WTC11 (cell line): ENCODE measurements around the gene PDZK1IP1. TPM values are rescaled to one million over a fixed set of nuclear protein-coding genes. Genes with fewer than 3 reads are reported as not detected.

ENCODE experiments used
- ATAC-seq: fragments of 200-7000 bp; cut with Tn5 transposase; 2 replicates; pipeline ENCODE4 v1.10.0; 2021; ENCODE audit warnings: mild to moderate bottlenecking, moderate library complexity
- CTCF ChIA-PET: fragments of 300-600 bp; sonication (Branson Sonifier 250); formaldehyde crosslinking; loops from one replicate; lab custom pipeline; 2021; ENCODE audit warnings: antibody characterized with exemption; lab: Charles Lee
- POLR2A ChIA-PET: fragments of 350-600 bp; sonication (Branson Sonifier 250); formaldehyde crosslinking; loops from one replicate; lab custom pipeline; 2021; ENCODE audit warnings: antibody characterized with exemption; lab: Charles Lee
- DNase-seq: peaks from one replicate; pipeline ENCODE4 v3.0.0; 2021; ENCODE audit warnings: low spot score
- H3K27ac Mint-ChIP-seq: 2 replicates; pipeline ENCODE4 v1.8.0; 2021; ENCODE audit warnings: mixed read lengths
- H3K27me3 Mint-ChIP-seq: 2 replicates; pipeline ENCODE4 v1.8.0; 2021; ENCODE audit warnings: low read depth, mild to moderate bottlenecking, moderate library complexity, mixed read lengths
- H3K36me3 Mint-ChIP-seq: 2 replicates; pipeline ENCODE4 v1.8.0; 2021; ENCODE audit warnings: mixed read lengths
- H3K4me1 Mint-ChIP-seq: 2 replicates; pipeline ENCODE4 v1.8.0; 2022; ENCODE audit warnings: mixed read lengths
- H3K4me3 Mint-ChIP-seq: 2 replicates; pipeline ENCODE4 v1.8.0; 2021; ENCODE audit warnings: mild to moderate bottlenecking, moderate library complexity, mixed read lengths
- H3K9me3 Mint-ChIP-seq: 2 replicates; pipeline ENCODE4 v1.8.0; 2021; ENCODE audit warnings: mixed read lengths
- AR ChIP-seq: fragments of 250-450 bp; sonication (Bioruptor Pico); IDR thresholded peaks from 2 replicates; pipeline ENCODE4 v1.9.0; 2021; ENCODE audit warnings: mild to moderate bottlenecking
- CBFB ChIP-seq: sonication (generic); formaldehyde crosslinking; IDR thresholded peaks from 2 replicates; pipeline ENCODE4 v1.8.1; 2022; ENCODE audit warnings: mild to moderate bottlenecking, low read depth, missing genetic modification reagents
- ETV6 ChIP-seq: sonication (generic); formaldehyde crosslinking; IDR thresholded peaks from 2 replicates; pipeline ENCODE4 v1.8.1; 2022; ENCODE audit warnings: mild to moderate bottlenecking, missing genetic modification reagents
- FOXJ3 ChIP-seq: sonication (generic); formaldehyde crosslinking; IDR thresholded peaks from 2 replicates; pipeline ENCODE4 v1.9.0; 2021; ENCODE audit warnings: missing genetic modification reagents, mild to moderate bottlenecking, borderline replicate concordance
- IRF2 ChIP-seq: sonication (generic); formaldehyde crosslinking; IDR thresholded peaks from 2 replicates; pipeline ENCODE4 v1.8.0; 2022; ENCODE audit warnings: low read depth, missing genetic modification reagents, borderline replicate concordance
- NFATC4 ChIP-seq: fragments of 250-450 bp; sonication (Bioruptor Pico); IDR thresholded peaks from 2 replicates; pipeline ENCODE4 v1.9.0; 2021; ENCODE audit warnings: mild to moderate bottlenecking
- PREB ChIP-seq: sonication (generic); formaldehyde crosslinking; IDR thresholded peaks from 2 replicates; pipeline ENCODE4 v1.8.1; 2022; ENCODE audit warnings: mild to moderate bottlenecking, missing genetic modification reagents, moderate library complexity, borderline replicate concordance
- RELA ChIP-seq: sonication (generic); formaldehyde crosslinking; IDR thresholded peaks from 2 replicates; pipeline ENCODE4 v1.8.1; 2022; ENCODE audit warnings: missing genetic modification reagents, mild to moderate bottlenecking, borderline replicate concordance
- TP53 ChIP-seq: sonication (generic); formaldehyde crosslinking; IDR thresholded peaks from 2 replicates; pipeline ENCODE4 v1.8.1; 2023; ENCODE audit warnings: mild to moderate bottlenecking, missing genetic modification reagents
- ZBTB21 ChIP-seq: sonication (generic); formaldehyde crosslinking; IDR thresholded peaks from 2 replicates; pipeline ENCODE4 v1.8.1; 2023; ENCODE audit warnings: mild to moderate bottlenecking, missing genetic modification reagents, borderline replicate concordance
- ZNF263 ChIP-seq: sonication (generic); formaldehyde crosslinking; IDR thresholded peaks from 2 replicates; pipeline ENCODE4 v1.8.1; 2022; ENCODE audit warnings: low read depth, mild to moderate bottlenecking, moderate library complexity, missing genetic modification reagents
- ZNF416 ChIP-seq: fragments of 250-450 bp; sonication (Bioruptor Pico); IDR thresholded peaks from 2 replicates; pipeline ENCODE4 v1.9.0; 2021; ENCODE audit warnings: mild to moderate bottlenecking, inconsistent platforms
- ZNF425 ChIP-seq: fragments of 250-450 bp; sonication (Bioruptor Pico); conservative IDR thresholded peaks from 2 replicates; pipeline ENCODE4 v1.9.0; 2021; ENCODE audit warnings: mild to moderate bottlenecking
- ZNF671 ChIP-seq: fragments of 250-450 bp; sonication (Bioruptor Pico); IDR thresholded peaks from 2 replicates; pipeline ENCODE4 v1.8.0; 2021; ENCODE audit warnings: mild to moderate bottlenecking
- total RNA-seq: library from RNA; stranded (reverse); gene quantifications from 3 replicates; pipeline ENCODE4 v1.2.3, GENCODE V29; 2021
- TF ChIP-seq, protein P1 (sequence below): sonication (generic); formaldehyde crosslinking; IDR thresholded peaks from 2 replicates; pipeline ENCODE4 v1.8.1; 2022; ENCODE audit warnings: low read depth, mild to moderate bottlenecking, moderate library complexity, missing genetic modification reagents, borderline replicate concordance
- TF ChIP-seq, protein P2 (sequence below): sonication (generic); formaldehyde crosslinking; IDR thresholded peaks from 2 replicates; pipeline ENCODE4 v1.8.0; 2022; ENCODE audit warnings: mild to moderate bottlenecking, missing genetic modification reagents

PDZK1IP1 gene
- total RNA-seq, 1 experiment from 2014 or later = not detected

DNA sequence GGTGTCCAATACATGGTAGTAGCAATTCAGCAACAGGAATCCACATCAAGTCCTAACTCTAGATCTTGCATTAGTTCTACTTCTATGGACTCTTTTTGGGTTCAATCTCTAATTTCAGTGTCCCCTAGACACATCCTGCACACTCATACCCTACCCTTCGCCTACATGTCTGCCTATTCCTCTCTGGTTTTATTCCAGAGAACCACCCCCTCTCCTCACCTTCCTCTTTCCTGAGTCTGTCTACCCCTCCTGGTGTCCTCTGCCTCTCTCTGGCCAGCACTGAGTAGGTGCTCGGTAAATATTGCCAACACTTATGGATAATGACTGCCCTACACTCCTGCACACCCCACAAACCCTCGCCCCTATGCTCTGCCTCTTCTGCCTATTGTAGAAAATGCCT lies 32.6 kb upstream of the PDZK1IP1 start:
- no peak for ATAC-seq
- no peak for TF ChIP-seq ZNF416 (CRISPR knock-in tag)
- TF ChIP-seq RELA (CRISPR knock-in tag) = no peak
- TF ChIP-seq ETV6 (CRISPR knock-in tag) = no peak
- TF ChIP-seq FOXJ3 = no peak
- TF ChIP-seq ZNF671 (CRISPR knock-in tag) = no peak
- TF ChIP-seq TP53 (CRISPR knock-in tag) = no peak
- TF ChIP-seq ZNF425 (CRISPR knock-in tag) = no peak
- TF ChIP-seq, protein P1, sequence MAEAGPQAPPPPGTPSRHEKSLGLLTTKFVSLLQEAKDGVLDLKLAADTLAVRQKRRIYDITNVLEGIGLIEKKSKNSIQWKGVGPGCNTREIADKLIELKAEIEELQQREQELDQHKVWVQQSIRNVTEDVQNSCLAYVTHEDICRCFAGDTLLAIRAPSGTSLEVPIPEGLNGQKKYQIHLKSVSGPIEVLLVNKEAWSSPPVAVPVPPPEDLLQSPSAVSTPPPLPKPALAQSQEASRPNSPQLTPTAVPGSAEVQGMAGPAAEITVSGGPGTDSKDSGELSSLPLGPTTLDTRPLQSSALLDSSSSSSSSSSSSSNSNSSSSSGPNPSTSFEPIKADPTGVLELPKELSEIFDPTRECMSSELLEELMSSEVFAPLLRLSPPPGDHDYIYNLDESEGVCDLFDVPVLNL = no peak
- Mint-ChIP-seq H3K4me1 (peaks cover 16% of the 10 kb centered on the region), H3K36me3 (no peaks in the 10 kb centered on the region), H3K27me3 (peaks cover 42% of the 10 kb centered on the region), H3K27ac (no peak overlapping the region), H3K9me3 (no peaks in the 10 kb centered on the region), H3K4me3 (no peak overlapping the region)
- DNase-seq = no peak
- CTCF ChIA-PET = no interaction called here
- POLR2A ChIA-PET = no interaction called here

- ATAC-seq = no peak
- Mint-ChIP-seq H3K4me1 (no peaks in the 10 kb centered on the region), H3K27ac (no peak overlapping the region), H3K9me3 (no peaks in the 10 kb centered on the region), H3K36me3 (no peaks in the 10 kb centered on the region)
- ChIA-PET CTCF (interaction anchor here (0.6 to 1.5 kb wide), 2 partner anchors 22 to 43 kb away, joined by 3 to 4 read pairs; no protein-coding TSS in a partner anchor), POLR2A (no interaction called here)
- TF ChIP-seq IRF2 (CRISPR knock-in tag) (no peak), PREB (no peak), ZBTB21 (CRISPR knock-in tag) (no peak), CBFB (CRISPR knock-in tag) (no peak), AR (CRISPR knock-in tag) (no peak), ZNF263 (no peak), NFATC4 (no peak)
- TF ChIP-seq, protein P2, sequence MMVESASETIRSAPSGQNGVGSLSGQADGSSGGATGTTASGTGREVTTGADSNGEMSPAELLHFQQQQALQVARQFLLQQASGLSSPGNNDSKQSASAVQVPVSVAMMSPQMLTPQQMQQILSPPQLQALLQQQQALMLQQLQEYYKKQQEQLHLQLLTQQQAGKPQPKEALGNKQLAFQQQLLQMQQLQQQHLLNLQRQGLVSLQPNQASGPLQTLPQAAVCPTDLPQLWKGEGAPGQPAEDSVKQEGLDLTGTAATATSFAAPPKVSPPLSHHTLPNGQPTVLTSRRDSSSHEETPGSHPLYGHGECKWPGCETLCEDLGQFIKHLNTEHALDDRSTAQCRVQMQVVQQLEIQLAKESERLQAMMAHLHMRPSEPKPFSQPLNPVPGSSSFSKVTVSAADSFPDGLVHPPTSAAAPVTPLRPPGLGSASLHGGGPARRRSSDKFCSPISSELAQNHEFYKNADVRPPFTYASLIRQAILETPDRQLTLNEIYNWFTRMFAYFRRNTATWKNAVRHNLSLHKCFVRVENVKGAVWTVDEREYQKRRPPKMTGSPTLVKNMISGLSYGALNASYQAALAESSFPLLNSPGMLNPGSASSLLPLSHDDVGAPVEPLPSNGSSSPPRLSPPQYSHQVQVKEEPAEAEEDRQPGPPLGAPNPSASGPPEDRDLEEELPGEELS (CRISPR knock-in tag) = no peak
- TF ChIP-seq, protein P1 = no peak
- TF ChIP-seq, all 79 proteins: peak for 0
- Mint-ChIP-seq H3K27me3 (peaks cover 27% of the 10 kb centered on the region), H3K4me3 (no peak overlapping the region)
- DNase-seq = no peak
Observed at GRCh38 chr1:47219590-47220220, 29.9 kb upstream of the PDZK1IP1 start.
